Measurements from ENCODE around the gene SH3PXD2A.

SH3PXD2A gene

DNA sequence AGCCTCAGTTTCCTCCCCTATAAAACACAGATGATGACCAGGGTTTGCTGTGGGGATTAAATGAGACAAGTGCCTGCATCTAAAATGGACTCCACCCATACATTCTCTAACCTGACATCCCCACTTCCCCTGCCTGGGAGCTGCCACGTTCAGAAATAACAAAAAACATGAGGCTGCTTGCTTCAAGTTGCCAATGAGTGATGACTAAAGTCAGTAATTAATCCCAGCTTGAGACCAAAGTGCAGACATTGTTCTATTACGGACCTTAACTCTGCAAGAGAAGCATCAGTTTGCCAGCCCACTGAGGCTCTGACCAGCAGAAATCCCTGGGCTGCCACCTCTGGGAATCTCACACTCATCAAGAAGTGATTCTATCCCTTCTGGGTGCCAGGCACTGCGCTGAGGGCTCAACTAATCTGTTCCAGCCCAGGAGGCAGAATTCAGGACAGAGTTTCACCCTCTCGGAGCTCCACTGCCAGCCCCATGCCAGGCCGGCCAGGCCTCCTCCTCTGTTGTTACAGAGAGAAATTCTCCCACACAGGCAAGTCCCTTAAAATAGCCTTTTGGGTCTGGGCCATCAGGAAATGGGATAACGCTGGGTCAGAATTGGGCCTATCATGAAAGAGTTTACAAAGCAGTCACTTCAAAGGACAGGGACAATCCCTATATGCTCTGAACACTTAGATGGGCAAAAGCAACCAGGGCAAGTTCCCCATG, 11.4 kb downstream of the SH3PXD2A start:
- no peaks in the 10 kb centered on the region for H3K79me2 ChIP-seq (ENCODE audit: insufficient read depth, low read length)
- H3K36me3 ChIP-seq (ENCODE audit: insufficient read depth, low read length), result no peaks in the 10 kb centered on the region
- no peak overlapping the region for H3K4me3 ChIP-seq (ENCODE audit: low read depth in 1 of 2, low read length in 2 of 2)
- 0 out of 2 replicates have a peak, but pooled peaks cover 7% of the 10 kb centered on the region for H4K20me1 ChIP-seq (ENCODE audit: insufficient read depth, low read length)
- TF ChIP-seq, protein P1, sequence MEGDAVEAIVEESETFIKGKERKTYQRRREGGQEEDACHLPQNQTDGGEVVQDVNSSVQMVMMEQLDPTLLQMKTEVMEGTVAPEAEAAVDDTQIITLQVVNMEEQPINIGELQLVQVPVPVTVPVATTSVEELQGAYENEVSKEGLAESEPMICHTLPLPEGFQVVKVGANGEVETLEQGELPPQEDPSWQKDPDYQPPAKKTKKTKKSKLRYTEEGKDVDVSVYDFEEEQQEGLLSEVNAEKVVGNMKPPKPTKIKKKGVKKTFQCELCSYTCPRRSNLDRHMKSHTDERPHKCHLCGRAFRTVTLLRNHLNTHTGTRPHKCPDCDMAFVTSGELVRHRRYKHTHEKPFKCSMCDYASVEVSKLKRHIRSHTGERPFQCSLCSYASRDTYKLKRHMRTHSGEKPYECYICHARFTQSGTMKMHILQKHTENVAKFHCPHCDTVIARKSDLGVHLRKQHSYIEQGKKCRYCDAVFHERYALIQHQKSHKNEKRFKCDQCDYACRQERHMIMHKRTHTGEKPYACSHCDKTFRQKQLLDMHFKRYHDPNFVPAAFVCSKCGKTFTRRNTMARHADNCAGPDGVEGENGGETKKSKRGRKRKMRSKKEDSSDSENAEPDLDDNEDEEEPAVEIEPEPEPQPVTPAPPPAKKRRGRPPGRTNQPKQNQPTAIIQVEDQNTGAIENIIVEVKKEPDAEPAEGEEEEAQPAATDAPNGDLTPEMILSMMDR (IDR thresholded peaks at IDR 0.05; ENCODE audit: borderline replicate concordance, extremely low read depth, low read length, poor library complexity, severe bottlenecking), result no peak
- TF ChIP-seq EZH2 (IDR thresholded peaks at IDR 0.05; ENCODE audit: borderline replicate concordance, low read depth, low read length, severe bottlenecking), result no peak
- no peaks in the 10 kb centered on the region for H3K4me1 ChIP-seq (ENCODE audit: insufficient read depth, low read length)
- peaks cover 12% of the 10 kb centered on the region for H3K27me3 ChIP-seq (ENCODE audit: insufficient read depth, low read length, poor library complexity)
- ATAC-seq (ENCODE audit: insufficient read depth, low read depth) (no peak), DNase-seq (no peak)
- no peak overlapping the region for H2AFZ ChIP-seq (ENCODE audit: low read depth, low read length)
- no peak overlapping the region for H3K27ac ChIP-seq (ENCODE audit: low read length)
- H3K4me2 ChIP-seq (ENCODE audit: insufficient read depth, low read length), result no peak overlapping the region
- H3K9ac ChIP-seq (ENCODE audit: low read depth, low read length), result no peak overlapping the region
- H3K9me3 ChIP-seq (ENCODE audit: insufficient read depth, low read length, severe bottlenecking), result no peaks in the 10 kb centered on the region

DNA sequence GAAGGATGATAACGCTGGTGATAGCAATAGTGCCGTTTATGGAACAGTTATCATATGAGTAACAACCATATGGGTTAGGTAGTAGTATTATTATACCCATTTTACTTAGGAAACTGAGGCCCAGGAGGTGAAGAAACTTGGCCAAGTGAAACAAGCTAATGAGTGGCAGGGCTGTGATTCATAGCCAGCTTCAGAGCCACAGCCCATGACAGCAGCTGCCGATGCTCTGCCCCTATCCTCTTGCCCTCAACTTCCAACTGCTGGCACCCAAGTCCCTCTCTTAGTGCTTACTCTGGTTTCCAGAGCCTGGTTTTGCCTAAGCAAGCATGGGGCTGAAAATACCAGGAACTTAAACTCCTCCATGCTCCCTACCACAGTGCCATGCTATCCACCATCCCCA, 12.3 kb downstream of the SH3PXD2A start:
- Histone ChIP-seq H3K9ac (ENCODE audit: low read depth, low read length) (no peak overlapping the region), H3K79me2 (ENCODE audit: insufficient read depth, low read length) (no peaks in the 10 kb centered on the region), H4K20me1 (ENCODE audit: insufficient read depth, low read length) (0 out of 2 replicates have a peak, but pooled peaks cover 7% of the 10 kb centered on the region), H2AFZ (ENCODE audit: low read depth, low read length) (no peak overlapping the region), H3K4me3 (ENCODE audit: low read depth in 1 of 2, low read length in 2 of 2) (no peak overlapping the region), H3K27me3 (ENCODE audit: insufficient read depth, low read length, poor library complexity) (peaks cover 7% of the 10 kb centered on the region), H3K4me2 (ENCODE audit: insufficient read depth, low read length) (no peak overlapping the region), H3K9me3 (ENCODE audit: insufficient read depth, low read length, severe bottlenecking) (no peaks in the 10 kb centered on the region), H3K27ac (ENCODE audit: low read length) (no peak overlapping the region), H3K36me3 (ENCODE audit: insufficient read depth, low read length) (no peaks in the 10 kb centered on the region), H3K4me1 (ENCODE audit: insufficient read depth, low read length) (no peaks in the 10 kb centered on the region)
- TF ChIP-seq, protein P1 (IDR thresholded peaks at IDR 0.05; ENCODE audit: borderline replicate concordance, extremely low read depth, low read length, poor library complexity, severe bottlenecking), result no peak
- no peak for TF ChIP-seq EZH2 (IDR thresholded peaks at IDR 0.05; ENCODE audit: borderline replicate concordance, low read depth, low read length, severe bottlenecking)
- ATAC-seq (ENCODE audit: insufficient read depth, low read depth) (no peak), DNase-seq (no peak)

DNA sequence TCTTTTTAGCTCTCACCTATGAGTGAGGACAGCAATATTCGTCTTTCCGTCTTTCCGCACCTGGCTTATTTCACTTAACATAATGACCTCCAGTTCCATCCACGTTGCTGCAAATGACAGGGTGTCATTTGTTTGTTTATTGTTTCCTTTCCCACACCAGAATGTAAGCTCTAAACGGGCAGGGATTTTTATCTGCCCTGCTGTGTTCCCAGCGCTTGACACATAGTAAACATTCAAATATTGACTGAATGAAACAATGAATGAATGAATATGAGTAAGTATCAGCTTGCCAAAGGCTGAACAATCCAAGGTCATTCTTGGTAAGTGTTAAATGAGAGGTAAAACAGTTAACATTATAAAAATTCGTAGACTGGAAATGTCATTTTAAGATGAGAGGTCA, 12.8 kb downstream of the SH3PXD2A start:
- H3K9ac ChIP-seq (ENCODE audit: low read depth, low read length), result no peak overlapping the region
- no peak overlapping the region for H2AFZ ChIP-seq (ENCODE audit: low read depth, low read length)
- H3K36me3 ChIP-seq (ENCODE audit: insufficient read depth, low read length), result no peaks in the 10 kb centered on the region
- H3K9me3 ChIP-seq (ENCODE audit: insufficient read depth, low read length, severe bottlenecking), result no peaks in the 10 kb centered on the region
- peaks cover 9% of the 10 kb centered on the region for H3K27me3 ChIP-seq (ENCODE audit: insufficient read depth, low read length, poor library complexity)
- no peak for TF ChIP-seq EZH2 (IDR thresholded peaks at IDR 0.05; ENCODE audit: borderline replicate concordance, low read depth, low read length, severe bottlenecking)
- TF ChIP-seq, protein P1 (IDR thresholded peaks at IDR 0.05; ENCODE audit: borderline replicate concordance, extremely low read depth, low read length, poor library complexity, severe bottlenecking), result no peak
- no peaks in the 10 kb centered on the region for H3K79me2 ChIP-seq (ENCODE audit: insufficient read depth, low read length)
- ATAC-seq (ENCODE audit: insufficient read depth, low read depth) (no peak), DNase-seq (no peak)
- 0 out of 2 replicates have a peak, but pooled peaks cover 7% of the 10 kb centered on the region for H4K20me1 ChIP-seq (ENCODE audit: insufficient read depth, low read length)
- no peak overlapping the region for H3K4me2 ChIP-seq (ENCODE audit: insufficient read depth, low read length)
- H3K4me1 ChIP-seq (ENCODE audit: insufficient read depth, low read length), result no peaks in the 10 kb centered on the region
- H3K4me3 ChIP-seq (ENCODE audit: low read depth in 1 of 2, low read length in 2 of 2), result no peak overlapping the region
- no peak overlapping the region for H3K27ac ChIP-seq (ENCODE audit: low read length)

All from DND-41 (cell line).